Measurements from ENCODE around the gene PROM1.

The PROM1 gene

GRCh38 chr4:16083241-16084191 lies at the start of gene PROM1:
Gene PROM1, minus strand, starts transcription at chr4:16084023. Its CDS starts 8,117 bp downstream, at chr4:16075906.
- Histone ChIP-seq H3K27me3 (ENCODE audit: insufficient read depth, low read length) (no peaks in the 10 kb centered on the region), H3K36me3 (ENCODE audit: insufficient read depth, low read length) (no peaks in the 10 kb centered on the region), H4K20me1 (ENCODE audit: insufficient read depth, low read length) (no peaks in the 10 kb centered on the region), H3K4me3 (ENCODE audit: low read depth, low read length, poor library complexity, severe bottlenecking) (no peak within 1 kb of the TSS), H3K27ac (ENCODE audit: low read depth, low read length, poor library complexity, severe bottlenecking) (no peak within 1 kb of the TSS), H3K4me2 (ENCODE audit: low read length) (no peak within 1 kb of the TSS), H3K4me1 (ENCODE audit: insufficient read depth, low read length, severe bottlenecking) (no peaks in the 10 kb centered on the region), H3K9me3 (ENCODE audit: low read length) (no peaks in the 10 kb centered on the region), H3K9me2 (ENCODE audit: low read depth, low read length) (no peaks in the 10 kb centered on the region), H3K9ac (ENCODE audit: low read length) (no peak within 1 kb of the TSS), H3K79me2 (ENCODE audit: insufficient read depth, low read length) (no peaks in the 10 kb centered on the region), H2AFZ (ENCODE audit: low read length) (no peak within 1 kb of the TSS), H3F3A (ENCODE audit: insufficient read depth, low read length) (no peaks in the 10 kb centered on the region)
- TF ChIP-seq EZH2 (IDR thresholded peaks at IDR 0.05; ENCODE audit: borderline replicate concordance, low read length): no peak
- no peak for TF ChIP-seq CTCF (IDR thresholded peaks at IDR 0.05; ENCODE audit: low read length)

GRCh38 chr4:16133406-16133805 lies 49.6 kb upstream of the PROM1 start:
- no peaks in the 10 kb centered on the region for H3K36me3 ChIP-seq (ENCODE audit: insufficient read depth, low read length)
- H3K4me1 ChIP-seq (ENCODE audit: insufficient read depth, low read length, severe bottlenecking): no peaks in the 10 kb centered on the region
- H3K9me3 ChIP-seq (ENCODE audit: low read length): no peaks in the 10 kb centered on the region
- H3K9ac ChIP-seq (ENCODE audit: low read length): no peak overlapping the region
- no peaks in the 10 kb centered on the region for H3F3A ChIP-seq (ENCODE audit: insufficient read depth, low read length)
- TF ChIP-seq CTCF (IDR thresholded peaks at IDR 0.05; ENCODE audit: low read length): no peak
- no peaks in the 10 kb centered on the region for H3K27me3 ChIP-seq (ENCODE audit: insufficient read depth, low read length)
- H3K79me2 ChIP-seq (ENCODE audit: insufficient read depth, low read length): no peaks in the 10 kb centered on the region
- no peaks in the 10 kb centered on the region for H3K9me2 ChIP-seq (ENCODE audit: low read depth, low read length)
- H3K27ac ChIP-seq (ENCODE audit: low read depth, low read length, poor library complexity, severe bottlenecking): no peak overlapping the region
- no peaks in the 10 kb centered on the region for H4K20me1 ChIP-seq (ENCODE audit: insufficient read depth, low read length)
- H3K4me2 ChIP-seq (ENCODE audit: low read length): no peak overlapping the region
- no peak overlapping the region for H2AFZ ChIP-seq (ENCODE audit: low read length)
- no peak overlapping the region for H3K4me3 ChIP-seq (ENCODE audit: low read depth, low read length, poor library complexity, severe bottlenecking)

- Histone ChIP-seq H3K4me2 (ENCODE audit: low read length) (no peak overlapping the region), H3K27me3 (ENCODE audit: insufficient read depth, low read length) (no peaks in the 10 kb centered on the region)
- TF ChIP-seq EZH2 (IDR thresholded peaks at IDR 0.05; ENCODE audit: borderline replicate concordance, low read length) (no peak), CTCF (IDR thresholded peaks at IDR 0.05; ENCODE audit: low read length) (no peak)
Measured at GRCh38 chr4:16131293-16131692, 47.5 kb upstream of the PROM1 start.

More at GRCh38 chr4:16131293-16131692, 47.5 kb upstream of the PROM1 start:
- Histone ChIP-seq H4K20me1 (ENCODE audit: insufficient read depth, low read length) (no peaks in the 10 kb centered on the region), H3K27ac (ENCODE audit: low read depth, low read length, poor library complexity, severe bottlenecking) (no peak overlapping the region), H3K9ac (ENCODE audit: low read length) (no peak overlapping the region), H3K9me2 (ENCODE audit: low read depth, low read length) (no peaks in the 10 kb centered on the region), H3K79me2 (ENCODE audit: insufficient read depth, low read length) (no peaks in the 10 kb centered on the region), H3K36me3 (ENCODE audit: insufficient read depth, low read length) (no peaks in the 10 kb centered on the region), H3F3A (ENCODE audit: insufficient read depth, low read length) (no peaks in the 10 kb centered on the region), H3K9me3 (ENCODE audit: low read length) (no peaks in the 10 kb centered on the region), H2AFZ (ENCODE audit: low read length) (no peak overlapping the region), H3K4me1 (ENCODE audit: insufficient read depth, low read length, severe bottlenecking) (no peaks in the 10 kb centered on the region), H3K4me3 (ENCODE audit: low read depth, low read length, poor library complexity, severe bottlenecking) (no peak overlapping the region)

Measured in OCI-LY1 (cell line).